H9 (cell line): ENCODE measurements around the gene TM4SF1. TPM values are rescaled to one million over a fixed set of nuclear protein-coding genes. Genes with fewer than 3 reads are reported as not detected.
A peak's percentile ranks its signal among the peaks of the same experiment; 100 is the strongest.

Experiments
- DNase-seq: peaks from one replicate; pipeline ENCODE4 v3.0.0-alpha.2; 2017
- H2AFZ ChIP-seq: one replicate; pipeline ENCODE4 v1.6.1; 2013; ENCODE audit warnings: mild to moderate bottlenecking, low read length, control low read depth, moderate library complexity
- H2AK5ac ChIP-seq: 2 replicates; pipeline ENCODE4 v1.6.1; 2013; ENCODE audit warnings: low read length, control low read depth, mixed read lengths; ENCODE audit not compliant: insufficient read length
- H2BK120ac ChIP-seq: one replicate; pipeline ENCODE4 v1.6.1; 2013; ENCODE audit warnings: low read depth, mild to moderate bottlenecking, low read length, control low read depth, inconsistent platforms; ENCODE audit not compliant: poor library complexity, severe bottlenecking
- H2BK12ac ChIP-seq: 2 replicates; pipeline ENCODE4 v1.6.1; 2013; ENCODE audit warnings: low read length, control low read depth, mixed read lengths, low read depth; ENCODE audit not compliant: insufficient read length
- H2BK15ac ChIP-seq: 2 replicates; pipeline ENCODE4 v1.6.1; 2013; ENCODE audit warnings: low read depth, low read length, control low read depth
- H2BK20ac ChIP-seq: one replicate; pipeline ENCODE4 v1.6.1; 2013; ENCODE audit warnings: low read depth, mild to moderate bottlenecking, low read length, control low read depth, inconsistent platforms; ENCODE audit not compliant: poor library complexity, severe bottlenecking
- H2BK5ac ChIP-seq: 2 replicates; pipeline ENCODE4 v1.6.1; 2013; ENCODE audit warnings: low read length, control low read depth, mixed read lengths; ENCODE audit not compliant: insufficient read length
- H3K14ac ChIP-seq: 2 replicates; pipeline ENCODE4 v1.6.1; 2013; ENCODE audit warnings: low read length, control low read depth; ENCODE audit not compliant: insufficient read depth
- H3K18ac ChIP-seq: 2 replicates; pipeline ENCODE4 v1.6.1; 2013; ENCODE audit warnings: low read depth, mild to moderate bottlenecking, mixed read lengths, low read length, control low read depth; ENCODE audit not compliant: insufficient read length
- H3K23ac ChIP-seq: 2 replicates; pipeline ENCODE4 v1.6.1; 2013; ENCODE audit warnings: low read length, control low read depth, mixed read lengths, low read depth; ENCODE audit not compliant: insufficient read length
- H3K23me2 ChIP-seq: 2 replicates; pipeline ENCODE4 v1.6.1; 2013; ENCODE audit warnings: low read depth, mild to moderate bottlenecking, mixed read lengths, low read length, control low read depth; ENCODE audit not compliant: insufficient read length, poor library complexity, severe bottlenecking
- H3K27ac ChIP-seq: 2 replicates; pipeline ENCODE4 v1.5.1; 2013; ENCODE audit warnings: low read length, control low read depth, mixed read lengths, low read depth; ENCODE audit not compliant: insufficient read length
- H3K27me3 ChIP-seq: 2 replicates; pipeline ENCODE4 v1.6.1; 2013; ENCODE audit warnings: low read length, control low read depth, inconsistent platforms; ENCODE audit not compliant: insufficient read depth
- H3K4ac ChIP-seq: 2 replicates; pipeline ENCODE4 v1.6.1; 2013; ENCODE audit warnings: low read depth, mild to moderate bottlenecking, control low read depth, inconsistent platforms, low read length, moderate library complexity
- H3K4me1 ChIP-seq: 2 replicates; pipeline ENCODE4 v1.6.1; 2013; ENCODE audit warnings: low read length, control low read depth, inconsistent platforms; ENCODE audit not compliant: insufficient read depth
- H3K4me2 ChIP-seq: 2 replicates; pipeline ENCODE4 v1.6.1; 2013; ENCODE audit warnings: low read length, control low read depth, mixed read lengths; ENCODE audit not compliant: insufficient read length, insufficient read depth
- H3K56ac ChIP-seq: 2 replicates; pipeline ENCODE4 v1.6.1; 2013; ENCODE audit warnings: low read depth, mild to moderate bottlenecking, mixed read lengths, low read length, control low read depth; ENCODE audit not compliant: insufficient read length
- H3K79me1 ChIP-seq: 2 replicates; pipeline ENCODE4 v1.6.1; 2013; ENCODE audit warnings: low read depth, mild to moderate bottlenecking, moderate library complexity, low read length, control low read depth, inconsistent platforms; ENCODE audit not compliant: insufficient read depth, poor library complexity, severe bottlenecking
- H3K79me2 ChIP-seq: 2 replicates; pipeline ENCODE4 v1.6.1; 2013; ENCODE audit warnings: low read length, control low read depth, inconsistent platforms; ENCODE audit not compliant: insufficient read depth
- H3K9ac ChIP-seq: 2 replicates; pipeline ENCODE4 v1.6.1; 2013; ENCODE audit warnings: low read length, control low read depth, mixed read lengths; ENCODE audit not compliant: insufficient read length; ENCODE audit errors: extremely low read depth
- H3K9me3 ChIP-seq: one replicate; pipeline ENCODE4 v1.6.1; 2013; ENCODE audit warnings: low read depth, low read length, inconsistent platforms; ENCODE audit not compliant: control insufficient read depth
- H3T11ph ChIP-seq: one replicate; pipeline ENCODE4 v1.6.1; 2013; ENCODE audit warnings: mild to moderate bottlenecking, low read length, control low read depth, inconsistent platforms
- H4K20me1 ChIP-seq: one replicate; pipeline ENCODE4 v1.6.1; 2013; ENCODE audit not compliant: control insufficient read depth, insufficient read length, insufficient read depth
- H4K5ac ChIP-seq: 2 replicates; pipeline ENCODE4 v1.6.1; 2013; ENCODE audit warnings: low read depth, mild to moderate bottlenecking, mixed read lengths, low read length, control low read depth; ENCODE audit not compliant: insufficient read length
- H4K8ac ChIP-seq: replicated peaks from 2 replicates; pipeline ENCODE4 v1.6.1; 2013; ENCODE audit warnings: low read length, control low read depth, mixed read lengths, low read depth; ENCODE audit not compliant: insufficient read length
- H4K91ac ChIP-seq: 2 replicates; pipeline ENCODE4 v1.6.1; 2013; ENCODE audit warnings: low read depth, mild to moderate bottlenecking, moderate library complexity, mixed read lengths, low read length, control low read depth; ENCODE audit not compliant: insufficient read length
- H3K27ac Mint-ChIP-seq, 3 experiments: 2 replicates in 2 of 3; 3 replicates in 1 of 3; pipeline ENCODE4 v1.8.0; 2020 to 2021; ENCODE audit warnings: mixed read lengths in 3 of 3, mild to moderate bottlenecking in 1 of 3, moderate library complexity in 1 of 3
- H3K27me3 Mint-ChIP-seq: 2 replicates; pipeline ENCODE4 v1.8.0; 2021; ENCODE audit warnings: low read depth, mild to moderate bottlenecking, moderate library complexity, mixed read lengths
- H3K36me3 Mint-ChIP-seq, 3 experiments: 2 replicates in 2 of 3; 3 replicates in 1 of 3; pipeline ENCODE4 v1.8.0; 2020 to 2021; ENCODE audit warnings: low read depth in 3 of 3, mixed read lengths in 3 of 3; ENCODE audit not compliant: insufficient read depth in 1 of 3
- H3K4me1 Mint-ChIP-seq, 2 experiments: 2 replicates each; pipeline ENCODE4 v1.8.0; 2020; ENCODE audit warnings: mixed read lengths in 2 of 2
- H3K4me3 Mint-ChIP-seq, 2 experiments: 2 replicates in 1 of 2; 3 replicates in 1 of 2; pipeline ENCODE4 v1.8.0; 2020 to 2021; ENCODE audit warnings: mild to moderate bottlenecking in 2 of 2, mixed read lengths in 2 of 2, moderate library complexity in 1 of 2
- H3K9me3 Mint-ChIP-seq, 2 experiments: 2 replicates in 1 of 2; 3 replicates in 1 of 2; pipeline ENCODE4 v1.8.0; 2020; ENCODE audit warnings: mild to moderate bottlenecking in 2 of 2, mixed read lengths in 2 of 2, moderate library complexity in 1 of 2
- WGBS: extraction: QIAGEN DNeasy Blood & Tissue Kit; methylation state at CpG from one replicate; pipeline ENCODE4 v1.1.7; 2013; ENCODE audit warnings: missing lambda C conversion rate, low lambda C conversion rate, mixed read lengths; ENCODE audit not compliant: insufficient read length; ENCODE audit errors: extremely low coverage; 5-methylcytosine and 5-hydroxymethylcytosine counted together
- total RNA-seq: library from RNA; stranded (reverse); gene quantifications from 2 replicates; pipeline ENCODE4 v1.2.1, GENCODE V29; 2021
- TF ChIP-seq, protein P1 (sequence below): fragments of 200-600 bp; sonication (generic); conservative IDR thresholded peaks from 3 replicates; pipeline ENCODE4 v1.8.0; 2021; ENCODE audit warnings: antibody characterized with exemption, mild to moderate bottlenecking

Gene TM4SF1
- total RNA-seq, 1 experiment from 2014 or later, result 1.2 TPM

DNA sequence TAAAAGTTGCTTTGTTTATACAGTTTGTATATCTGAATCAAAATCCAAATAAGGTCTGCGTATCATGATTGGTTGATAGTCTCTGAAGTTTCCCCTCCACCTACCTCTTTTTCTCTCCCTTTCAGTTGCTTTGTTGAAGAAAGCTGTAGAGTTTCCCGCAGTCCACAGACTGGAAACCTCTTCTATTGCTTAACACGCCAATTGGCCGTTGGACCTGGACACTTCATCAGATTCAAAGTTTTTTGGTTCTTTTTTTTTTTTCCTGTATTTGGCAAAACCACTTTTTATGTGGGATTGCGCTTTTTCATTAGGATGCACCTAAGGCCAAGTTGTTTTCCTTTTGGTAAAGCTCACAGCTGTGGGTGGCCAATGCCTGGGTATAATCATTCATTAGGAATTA lies 14.5 kb upstream of the TM4SF1 start:
- Histone ChIP-seq H3K79me1 (no peaks in the 10 kb centered on the region), H3K14ac (no peak overlapping the region), H2AFZ (no peak overlapping the region), H2BK120ac (no peak overlapping the region), H4K91ac (no peak overlapping the region), H3T11ph (no peak overlapping the region), H3K4me2 (no peak overlapping the region), H3K18ac (no peak overlapping the region), H3K23me2 (no peaks in the 10 kb centered on the region), H3K23ac (no peak overlapping the region), H3K4me1 (no peaks in the 10 kb centered on the region), H2BK20ac (no peak overlapping the region), H3K27me3 (no peaks in the 10 kb centered on the region), H3K27ac (no peak overlapping the region), H4K5ac (no peak overlapping the region), H3K9ac (no peak overlapping the region), H3K56ac (no peak overlapping the region), H2BK5ac (no peak overlapping the region), H2AK5ac (no peak overlapping the region), H4K20me1 (no peaks in the 10 kb centered on the region), H4K8ac (no peak overlapping the region), H2BK12ac (no peak overlapping the region), H3K79me2 (no peaks in the 10 kb centered on the region), H2BK15ac (no peak overlapping the region), H3K4ac (no peak overlapping the region), H3K9me3 (no peaks in the 10 kb centered on the region)
- Mint-ChIP-seq H3K9me3 (no peaks in the 10 kb centered on the region), H3K27ac (peak overlapping the region in 1 of 3 experiments; percentile 93; a peak in 2 of 7 replicates), H3K4me1 (peaks cover 0 to 4% of the 10 kb centered on the region in 2 experiments; a peak in 1 of 4 replicates), H3K36me3 (no peaks in the 10 kb centered on the region; a peak in 1 of 7 replicates), H3K27me3 (no peaks in the 10 kb centered on the region), H3K4me3 (no peak overlapping the region)
- WGBS, result no CpG with 5 or more reads among the region's 5 CpGs
- no peak for DNase-seq
- TF ChIP-seq, protein P1, sequence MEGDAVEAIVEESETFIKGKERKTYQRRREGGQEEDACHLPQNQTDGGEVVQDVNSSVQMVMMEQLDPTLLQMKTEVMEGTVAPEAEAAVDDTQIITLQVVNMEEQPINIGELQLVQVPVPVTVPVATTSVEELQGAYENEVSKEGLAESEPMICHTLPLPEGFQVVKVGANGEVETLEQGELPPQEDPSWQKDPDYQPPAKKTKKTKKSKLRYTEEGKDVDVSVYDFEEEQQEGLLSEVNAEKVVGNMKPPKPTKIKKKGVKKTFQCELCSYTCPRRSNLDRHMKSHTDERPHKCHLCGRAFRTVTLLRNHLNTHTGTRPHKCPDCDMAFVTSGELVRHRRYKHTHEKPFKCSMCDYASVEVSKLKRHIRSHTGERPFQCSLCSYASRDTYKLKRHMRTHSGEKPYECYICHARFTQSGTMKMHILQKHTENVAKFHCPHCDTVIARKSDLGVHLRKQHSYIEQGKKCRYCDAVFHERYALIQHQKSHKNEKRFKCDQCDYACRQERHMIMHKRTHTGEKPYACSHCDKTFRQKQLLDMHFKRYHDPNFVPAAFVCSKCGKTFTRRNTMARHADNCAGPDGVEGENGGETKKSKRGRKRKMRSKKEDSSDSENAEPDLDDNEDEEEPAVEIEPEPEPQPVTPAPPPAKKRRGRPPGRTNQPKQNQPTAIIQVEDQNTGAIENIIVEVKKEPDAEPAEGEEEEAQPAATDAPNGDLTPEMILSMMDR, result no peak
